HG02798 (cell line): ENCODE data around the gene ROR2.

ENCODE experiments used
- ATAC-seq: cut with Tn5 transposase; IDR thresholded peaks from one replicate; pipeline ENCODE4 v1.9.1; 2021; ENCODE audit warnings: mild to moderate bottlenecking; ENCODE audit not compliant: unreplicated experiment, poor library complexity

The ROR2 gene

GRCh38 chr9:91705386-91705785 is 244.6 kb downstream of the ROR2 start:
- no peak for ATAC-seq

GRCh38 chr9:91700475-91700874 is 249.6 kb downstream of the ROR2 start:
- no peak for ATAC-seq

GRCh38 chr9:91698266-91698665 is 251.8 kb downstream of the ROR2 start:
- ATAC-seq = no peak

- no peak for ATAC-seq
Observed at GRCh38 chr9:91697201-91697600, 252.8 kb downstream of the ROR2 start.

GRCh38 chr9:91694081-91694870 is 255.8 kb downstream of the ROR2 start:
- ATAC-seq = no peak

GRCh38 chr9:91693226-91693625 is 256.8 kb downstream of the ROR2 start:
- no peak for ATAC-seq

- no peak for ATAC-seq
Observed at GRCh38 chr9:91690540-91691249, 259.3 kb downstream of the ROR2 start.

- no peak for ATAC-seq
Observed at GRCh38 chr9:91689006-91689405, 261.0 kb downstream of the ROR2 start.

GRCh38 chr9:91683269-91683668 is 266.8 kb downstream of the ROR2 start:
- ATAC-seq = no peak

- no peak for ATAC-seq
Observed at GRCh38 chr9:91682806-91683205, 267.2 kb downstream of the ROR2 start.

GRCh38 chr9:91681461-91682305 is 268.3 kb downstream of the ROR2 start:
- no peak for ATAC-seq

- ATAC-seq = no peak
Observed at GRCh38 chr9:91680998-91681397, 269.0 kb downstream of the ROR2 start.

GRCh38 chr9:91680106-91680505 is 269.9 kb downstream of the ROR2 start:
- no peak for ATAC-seq

GRCh38 chr9:91678807-91679580 is 271.0 kb downstream of the ROR2 start:
- ATAC-seq = no peak

GRCh38 chr9:91677822-91678436 is 272.1 kb downstream of the ROR2 start:
- no peak for ATAC-seq

GRCh38 chr9:91677331-91677730 is 272.7 kb downstream of the ROR2 start:
- no peak for ATAC-seq

- ATAC-seq = no peak
Observed at GRCh38 chr9:91676046-91676445, 274.0 kb downstream of the ROR2 start.

GRCh38 chr9:91664663-91665062 is 285.4 kb downstream of the ROR2 start:
- no peak for ATAC-seq

GRCh38 chr9:91663858-91664257 is 286.2 kb downstream of the ROR2 start:
- ATAC-seq = no peak

GRCh38 chr9:91661451-91661850 is 288.6 kb downstream of the ROR2 start:
- ATAC-seq = no peak
